ENCODE data around the gene HEXD.
A peak's percentile ranks its signal among the peaks of the same experiment; 100 is the strongest.
"Not testable (repeated sequence)": the region's sequence is repeated elsewhere in the genome, so short reads cannot be mapped to it uniquely, and the experiment has no call there.

Gene HEXD

GRCh38 chr17:82418001-82418986 lies at the start of gene HEXD, which contains the start of gene OGFOD3:
Gene HEXD (plus strand): TSS chr17:82418347. CDS start chr17:82419800, 1,453 bp downstream.
Gene OGFOD3 (minus strand): TSS chr17:82418586. CDS start chr17:82418485, 101 bp downstream.
- DNase-seq (ENCODE audit: low read depth in 2 of 3, low spot score in 1 of 3): peak; percentile 65 to 79 (median 76)

DNA sequence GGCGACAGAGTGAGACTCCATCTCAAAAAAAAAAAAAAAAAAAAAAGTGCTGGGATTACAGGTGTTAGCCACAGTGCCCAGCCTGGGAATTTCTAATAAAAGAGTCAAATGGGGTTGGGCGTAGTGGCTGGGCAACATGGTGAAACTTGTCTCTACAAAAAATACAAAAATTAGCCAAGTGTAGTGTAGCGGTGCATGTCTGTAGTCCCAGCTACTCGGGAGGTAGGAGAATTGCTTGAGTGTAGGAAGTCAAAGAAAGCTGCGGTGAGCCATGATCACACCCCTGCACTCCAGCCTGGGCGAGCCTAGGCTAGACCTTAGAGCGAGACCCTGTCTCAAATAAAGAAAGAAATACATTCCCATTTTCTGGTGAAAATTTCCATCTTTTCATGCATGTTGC lies 48.9 kb upstream of the HEXD start:
- no peak for DNase-seq (ENCODE audit: low read depth in 2 of 3, low spot score in 1 of 3)

DNA sequence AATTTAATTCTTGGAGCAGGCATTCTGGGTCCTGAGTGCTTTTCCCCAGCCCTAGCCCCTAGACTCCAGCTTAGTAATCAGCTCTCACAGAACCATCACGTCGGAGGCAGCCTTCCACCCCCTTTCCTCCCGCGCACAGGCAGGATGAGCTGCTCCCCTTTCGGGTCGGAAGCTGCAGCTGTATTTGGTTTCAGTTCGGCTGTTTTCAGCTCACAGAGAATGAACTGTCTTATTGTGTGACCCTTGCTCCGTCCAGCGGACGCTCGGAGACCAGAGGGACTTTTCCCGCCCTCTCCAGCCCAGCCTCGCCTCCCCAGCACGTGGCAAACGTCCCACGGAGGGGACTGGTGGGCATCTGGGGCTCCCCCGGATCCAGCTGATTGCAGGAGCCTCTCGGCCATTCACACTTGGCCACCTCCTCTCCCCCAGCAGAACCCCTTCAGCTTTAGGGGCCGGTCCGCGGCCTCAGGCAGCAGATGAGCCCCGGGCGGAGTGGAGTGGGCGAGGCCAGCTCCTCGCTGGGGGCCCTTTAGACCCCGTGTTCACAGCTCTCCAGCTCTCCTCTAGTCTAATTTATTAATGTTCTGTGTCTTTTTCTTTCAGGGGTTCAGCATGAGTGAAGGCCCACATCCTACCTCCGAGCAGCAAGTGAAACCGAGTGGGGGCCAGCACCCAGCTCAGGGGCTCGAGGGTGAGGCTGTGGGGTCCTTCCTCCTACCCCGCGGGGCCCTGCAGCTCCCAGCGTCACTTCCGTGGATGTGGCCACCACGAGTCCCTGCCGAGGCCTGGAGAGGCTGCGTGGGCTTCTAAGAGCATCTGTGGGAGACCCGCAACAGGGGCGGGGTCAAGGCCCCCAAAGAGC lies 47.4 kb upstream of the HEXD start:
- DNase-seq (ENCODE audit: low read depth in 2 of 3, low spot score in 1 of 3): peak in 2 of 3 donors; percentile 15 to 25

GRCh38 chr17:82371333-82372248 lies 46.6 kb upstream of the HEXD start, which contains the start of gene UTS2R:
Gene UTS2R (plus strand): TSS chr17:82371765. CDS start chr17:82374325, 2,560 bp downstream.
- no peak for DNase-seq (ENCODE audit: low read depth in 2 of 3, low spot score in 1 of 3)

DNA sequence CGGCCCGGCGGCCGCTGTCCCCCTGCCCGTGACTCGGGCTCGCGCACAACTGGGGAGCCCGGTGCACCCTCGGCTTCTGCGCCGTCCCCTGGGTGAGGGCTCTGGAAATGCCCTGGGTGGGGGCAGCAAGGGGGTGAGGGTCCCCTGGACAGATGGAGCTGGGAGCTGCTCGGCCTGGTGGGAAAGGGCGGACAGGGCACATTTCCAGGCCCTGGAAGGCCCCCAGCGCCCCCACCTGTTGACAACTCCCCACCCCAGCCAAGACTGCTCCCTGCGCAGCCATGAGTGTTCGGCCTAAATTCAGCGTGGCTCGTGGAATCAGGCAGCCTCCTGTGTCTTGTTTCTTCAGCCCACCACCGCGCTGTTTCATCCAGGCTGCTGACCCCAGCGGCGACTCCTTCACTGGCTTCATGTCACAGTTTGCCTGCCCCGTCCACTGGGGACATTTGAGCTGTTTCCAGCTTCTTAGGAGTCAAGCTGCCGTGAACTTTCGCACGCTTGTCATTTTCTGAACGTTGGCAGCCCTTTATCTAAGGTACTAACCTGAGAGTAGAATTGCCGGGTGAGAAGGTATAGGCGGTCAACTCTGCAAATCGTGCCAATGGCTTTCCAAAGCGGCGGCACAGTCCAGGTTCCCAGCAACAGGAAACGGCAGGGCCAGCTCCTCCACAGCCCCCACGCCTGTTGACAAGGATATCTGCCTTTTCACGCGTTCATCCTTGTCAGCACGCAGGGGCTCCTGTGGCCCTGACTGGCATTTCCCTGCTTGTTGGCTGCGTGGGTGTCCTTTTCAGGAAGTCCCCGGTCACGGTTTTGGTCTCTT lies 45.7 kb upstream of the HEXD start:
- DNase-seq (ENCODE audit: low read depth in 2 of 3, low spot score in 1 of 3): no peak

DNA sequence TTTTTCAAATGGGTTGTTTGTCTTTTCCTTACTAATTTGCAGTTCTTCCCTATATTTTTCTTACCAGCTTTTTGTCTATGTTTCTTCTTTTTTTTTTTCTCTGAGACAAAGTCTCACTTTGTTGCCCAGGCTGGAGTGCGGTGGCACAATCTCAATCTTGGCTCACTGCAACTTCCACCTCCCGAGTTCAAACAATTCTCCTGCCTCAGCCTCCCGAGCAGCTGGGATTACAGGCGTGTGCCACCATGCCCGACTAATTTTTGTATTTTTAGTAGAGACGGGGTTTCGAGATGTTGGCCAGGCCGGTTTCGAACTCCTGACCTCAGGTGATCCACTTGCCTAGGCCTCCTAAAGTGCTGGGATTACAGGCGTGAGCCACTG lies 45.1 kb upstream of the HEXD start:
- DNase-seq (ENCODE audit: low read depth in 2 of 3, low spot score in 1 of 3): not testable (repeated sequence)

- no peak for DNase-seq (ENCODE audit: low read depth in 2 of 3, low spot score in 1 of 3)
Measured at GRCh38 chr17:82373731-82374625, 44.2 kb upstream of the HEXD start.

DNA sequence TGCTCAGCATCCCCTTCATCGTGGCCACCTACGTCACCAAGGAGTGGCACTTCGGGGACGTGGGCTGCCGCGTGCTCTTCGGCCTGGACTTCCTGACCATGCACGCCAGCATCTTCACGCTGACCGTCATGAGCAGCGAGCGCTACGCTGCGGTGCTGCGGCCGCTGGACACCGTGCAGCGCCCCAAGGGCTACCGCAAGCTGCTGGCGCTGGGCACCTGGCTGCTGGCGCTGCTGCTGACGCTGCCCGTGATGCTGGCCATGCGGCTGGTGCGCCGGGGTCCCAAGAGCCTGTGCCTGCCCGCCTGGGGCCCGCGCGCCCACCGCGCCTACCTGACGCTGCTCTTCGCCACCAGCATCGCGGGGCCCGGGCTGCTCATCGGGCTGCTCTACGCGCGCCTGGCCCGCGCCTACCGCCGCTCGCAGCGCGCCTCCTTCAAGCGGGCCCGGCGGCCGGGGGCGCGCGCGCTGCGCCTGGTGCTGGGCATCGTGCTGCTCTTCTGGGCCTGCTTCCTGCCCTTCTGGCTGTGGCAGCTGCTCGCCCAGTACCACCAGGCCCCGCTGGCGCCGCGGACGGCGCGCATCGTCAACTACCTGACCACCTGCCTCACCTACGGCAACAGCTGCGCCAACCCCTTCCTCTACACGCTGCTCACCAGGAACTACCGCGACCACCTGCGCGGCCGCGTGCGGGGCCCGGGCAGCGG lies 43.4 kb upstream of the HEXD start:
- no peak for DNase-seq (ENCODE audit: low read depth in 2 of 3, low spot score in 1 of 3)

- DNase-seq (ENCODE audit: low read depth in 2 of 3, low spot score in 1 of 3): no peak
Measured at GRCh38 chr17:82375359-82376041, 42.6 kb upstream of the HEXD start.

DNA sequence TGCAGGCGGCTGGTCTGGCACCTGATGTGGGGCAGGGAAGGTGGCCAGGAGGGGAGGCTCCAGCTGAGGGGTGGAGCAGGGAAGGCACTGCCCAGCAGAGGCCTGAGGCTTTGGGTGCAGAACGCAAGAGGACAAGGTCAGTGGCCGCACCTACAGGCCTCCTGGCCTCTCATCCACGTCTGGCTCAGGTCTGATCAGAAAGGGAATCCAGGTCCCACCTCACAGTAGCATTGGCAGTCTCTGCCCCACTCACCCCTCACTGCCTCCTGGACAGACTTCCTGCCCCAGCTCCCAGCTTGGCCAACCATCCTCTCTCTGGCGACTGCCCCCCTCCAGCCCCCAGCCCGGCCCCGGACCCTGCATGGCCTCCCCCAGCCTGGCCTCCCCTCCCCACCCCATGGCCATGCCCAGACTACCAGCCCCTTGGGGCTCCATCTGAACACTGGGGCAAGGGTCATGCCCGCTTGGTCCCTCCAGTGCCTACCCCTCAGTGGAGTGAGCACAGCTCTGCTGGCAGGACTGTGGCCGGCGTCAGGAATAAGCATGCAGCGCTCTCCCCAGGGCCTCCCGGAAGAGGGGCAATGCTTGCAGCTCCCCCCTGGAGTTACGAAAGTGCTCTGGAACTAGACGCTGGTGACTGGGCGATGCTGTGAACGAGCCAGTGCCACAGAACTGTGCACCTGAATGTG lies 42.0 kb upstream of the HEXD start:
- DNase-seq (ENCODE audit: low read depth in 2 of 3, low spot score in 1 of 3): no peak

DNA sequence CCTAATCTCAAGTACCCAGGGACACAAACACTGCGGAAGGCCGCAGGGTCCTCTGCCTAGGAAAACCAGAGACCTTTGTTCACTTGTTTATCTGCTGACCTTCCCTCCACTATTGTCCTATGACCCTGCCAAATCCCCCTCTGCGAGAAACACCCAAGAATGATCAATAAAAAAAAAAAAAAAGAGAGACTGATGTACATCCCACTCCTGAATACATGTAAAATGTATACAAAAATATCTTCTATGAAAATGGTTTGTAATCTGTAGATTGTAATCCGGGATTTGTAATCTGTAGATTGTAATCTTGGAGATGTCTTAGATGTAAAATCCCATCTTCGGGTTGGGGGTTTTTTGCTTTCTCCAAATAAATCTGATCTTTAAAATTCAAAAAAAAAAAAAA lies 40.9 kb upstream of the HEXD start:
- not testable (repeated sequence) for DNase-seq (ENCODE audit: low read depth in 2 of 3, low spot score in 1 of 3)

- no peak for DNase-seq (ENCODE audit: low read depth in 2 of 3, low spot score in 1 of 3)
Measured at GRCh38 chr17:82377924-82378740, 40.0 kb upstream of the HEXD start.

DNA sequence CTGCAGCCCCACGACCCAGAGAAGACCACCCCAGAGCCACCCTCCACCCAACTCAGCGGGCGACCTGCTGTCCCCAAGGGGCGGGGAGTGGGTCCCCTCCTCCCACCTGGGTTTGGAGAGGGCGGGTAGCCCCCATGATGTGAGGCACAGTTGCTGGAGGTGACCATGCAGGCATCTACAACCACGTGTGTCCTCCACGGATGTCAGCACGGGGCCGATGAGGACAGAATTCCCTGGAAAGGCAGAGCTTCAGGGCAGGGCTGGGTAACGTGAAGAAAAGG lies 39.5 kb upstream of the HEXD start:
- DNase-seq (ENCODE audit: low read depth in 2 of 3, low spot score in 1 of 3): no peak

- no peak for DNase-seq (ENCODE audit: low read depth in 2 of 3, low spot score in 1 of 3)
Measured at GRCh38 chr17:82380860-82381702, 37.1 kb upstream of the HEXD start.

- DNase-seq (ENCODE audit: low read depth in 2 of 3, low spot score in 1 of 3): not testable (repeated sequence)
Measured at GRCh38 chr17:82381703-82382009, 36.5 kb upstream of the HEXD start.

Measured in stimulated activated CD4-positive, alpha-beta T cell treated with anti-CD3 and anti-CD28 coated beads, Interleukin-12 subunit alpha, Interleukin-12 subunit beta, amount 100 ng/mL, for 48 hours (primary cell).